ENCODE measurements around the gene SUB1.
A peak's percentile ranks its signal among the peaks of the same experiment; 100 is the strongest.
"Not testable (repeated sequence)": the region's sequence is repeated elsewhere in the genome, so short reads cannot be mapped to it uniquely, and the experiment has no call there.

The SUB1 gene

GRCh38 chr5:32571128-32571527, 14.2 kb upstream of the SUB1 start:
- Histone ChIP-seq H3K27me3 (ENCODE audit: insufficient read depth, low read length) (no peaks in the 10 kb centered on the region), H3K4me3 (ENCODE audit: low read length) (no peak overlapping the region)

GRCh38 chr5:32572778-32573480, 12.4 kb upstream of the SUB1 start:
- Histone ChIP-seq H3K9ac (ENCODE audit: low read depth, low read length) (no peak overlapping the region), H3K36me3 (ENCODE audit: insufficient read depth, low read depth, low read length) (no peaks in the 10 kb centered on the region), H3K27me3 (ENCODE audit: insufficient read depth, low read length) (no peaks in the 10 kb centered on the region), H3K4me3 (ENCODE audit: low read length) (no peak overlapping the region), H3K4me1 (ENCODE audit: insufficient read depth, low read length) (peaks cover 8% of the 10 kb centered on the region), H3K9me3 (ENCODE audit: insufficient read depth, low read depth, low read length) (no peaks in the 10 kb centered on the region), H3K27ac (ENCODE audit: low read length) (no peak overlapping the region)

More at GRCh38 chr5:32571128-32571527, 14.2 kb upstream of the SUB1 start:
- H3K9ac ChIP-seq (ENCODE audit: low read depth, low read length), result no peak overlapping the region
- no peaks in the 10 kb centered on the region for H3K4me1 ChIP-seq (ENCODE audit: insufficient read depth, low read length)
- H3K9me3 ChIP-seq (ENCODE audit: insufficient read depth, low read depth, low read length), result no peaks in the 10 kb centered on the region
- H3K27ac ChIP-seq (ENCODE audit: low read length), result no peak overlapping the region
- H3K36me3 ChIP-seq (ENCODE audit: insufficient read depth, low read depth, low read length), result no peaks in the 10 kb centered on the region

GRCh38 chr5:32573481-32573854, 11.9 kb upstream of the SUB1 start:
- H3K4me3 ChIP-seq (ENCODE audit: low read length); H3K9ac ChIP-seq (ENCODE audit: low read depth, low read length): not testable (repeated sequence)

GRCh38 chr5:32574540-32575175, 10.7 kb upstream of the SUB1 start:
- H3K4me3 ChIP-seq (ENCODE audit: low read length), result no peak overlapping the region
- H3K9ac ChIP-seq (ENCODE audit: low read depth, low read length), result no peak overlapping the region
- no peaks in the 10 kb centered on the region for H3K27me3 ChIP-seq (ENCODE audit: insufficient read depth, low read length)
- H3K9me3 ChIP-seq (ENCODE audit: insufficient read depth, low read depth, low read length), result no peaks in the 10 kb centered on the region
- H3K27ac ChIP-seq (ENCODE audit: low read length), result no peak overlapping the region
- H3K36me3 ChIP-seq (ENCODE audit: insufficient read depth, low read depth, low read length), result no peaks in the 10 kb centered on the region
- H3K4me1 ChIP-seq (ENCODE audit: insufficient read depth, low read length), result peaks cover 8% of the 10 kb centered on the region

More at GRCh38 chr5:32573481-32573854, 11.9 kb upstream of the SUB1 start:
- not testable (repeated sequence) for H3K9me3 ChIP-seq (ENCODE audit: insufficient read depth, low read depth, low read length); H3K27ac ChIP-seq (ENCODE audit: low read length); H3K27me3 ChIP-seq (ENCODE audit: insufficient read depth, low read length); H3K4me1 ChIP-seq (ENCODE audit: insufficient read depth, low read length); H3K36me3 ChIP-seq (ENCODE audit: insufficient read depth, low read depth, low read length)

- Histone ChIP-seq H3K9ac (ENCODE audit: low read depth, low read length) (no peak overlapping the region), H3K4me1 (ENCODE audit: insufficient read depth, low read length) (peaks cover 21% of the 10 kb centered on the region), H3K9me3 (ENCODE audit: insufficient read depth, low read depth, low read length) (no peaks in the 10 kb centered on the region), H3K27ac (ENCODE audit: low read length) (no peak overlapping the region), H3K36me3 (ENCODE audit: insufficient read depth, low read depth, low read length) (no peaks in the 10 kb centered on the region), H3K27me3 (ENCODE audit: insufficient read depth, low read length) (no peaks in the 10 kb centered on the region), H3K4me3 (ENCODE audit: low read length) (no peak overlapping the region)
Measured at GRCh38 chr5:32578363-32578762, 7.0 kb upstream of the SUB1 start.

- Histone ChIP-seq H3K4me3 (ENCODE audit: low read length) (no peak overlapping the region), H3K27me3 (ENCODE audit: insufficient read depth, low read length) (no peaks in the 10 kb centered on the region), H3K4me1 (ENCODE audit: insufficient read depth, low read length) (peaks cover 25% of the 10 kb centered on the region), H3K36me3 (ENCODE audit: insufficient read depth, low read depth, low read length) (no peaks in the 10 kb centered on the region), H3K27ac (ENCODE audit: low read length) (no peak overlapping the region), H3K9ac (ENCODE audit: low read depth, low read length) (no peak overlapping the region), H3K9me3 (ENCODE audit: insufficient read depth, low read depth, low read length) (no peaks in the 10 kb centered on the region)
Measured at GRCh38 chr5:32578764-32579163, 6.6 kb upstream of the SUB1 start.

- peaks cover 34% of the 10 kb centered on the region for H3K4me1 ChIP-seq (ENCODE audit: insufficient read depth, low read length)
- no peaks in the 10 kb centered on the region for H3K9me3 ChIP-seq (ENCODE audit: insufficient read depth, low read depth, low read length)
- H3K36me3 ChIP-seq (ENCODE audit: insufficient read depth, low read depth, low read length), result no peaks in the 10 kb centered on the region
- no peaks in the 10 kb centered on the region for H3K27me3 ChIP-seq (ENCODE audit: insufficient read depth, low read length)
- no peak overlapping the region for H3K4me3 ChIP-seq (ENCODE audit: low read length)
- H3K27ac ChIP-seq (ENCODE audit: low read length), result no peak overlapping the region
- H3K9ac ChIP-seq (ENCODE audit: low read depth, low read length), result no peak overlapping the region
Measured at GRCh38 chr5:32581010-32581785, 4.2 kb upstream of the SUB1 start.

GRCh38 chr5:32583582-32584232, 1.6 kb upstream of the SUB1 start:
- Histone ChIP-seq H3K9me3 (ENCODE audit: insufficient read depth, low read depth, low read length) (no peaks in the 10 kb centered on the region), H3K27me3 (ENCODE audit: insufficient read depth, low read length) (no peaks in the 10 kb centered on the region), H3K9ac (ENCODE audit: low read depth, low read length) (peak overlapping the region; percentile 54; the same call in 1 of the 2 replicates), H3K4me3 (ENCODE audit: low read length) (no peak overlapping the region; the same call in 1 of the 2 replicates), H3K4me1 (ENCODE audit: insufficient read depth, low read length) (peaks cover 26% of the 10 kb centered on the region), H3K36me3 (ENCODE audit: insufficient read depth, low read depth, low read length) (peaks cover 9% of the 10 kb centered on the region), H3K27ac (ENCODE audit: low read length) (no peak overlapping the region)

- Histone ChIP-seq H3K9me3 (ENCODE audit: insufficient read depth, low read depth, low read length) (no peaks in the 10 kb centered on the region), H3K9ac (ENCODE audit: low read depth, low read length) (peak overlapping the region; percentile 85; the same call in 1 of the 2 replicates), H3K4me3 (ENCODE audit: low read length) (peak overlapping the region; percentile 98; the same call in 1 of the 2 replicates), H3K36me3 (ENCODE audit: insufficient read depth, low read depth, low read length) (peaks cover 18% of the 10 kb centered on the region), H3K27me3 (ENCODE audit: insufficient read depth, low read length) (no peaks in the 10 kb centered on the region), H3K4me1 (ENCODE audit: insufficient read depth, low read length) (peaks cover 26% of the 10 kb centered on the region), H3K27ac (ENCODE audit: low read length) (no peak overlapping the region)
Measured at GRCh38 chr5:32584646-32585045, 711 bp upstream of the SUB1 start.

GRCh38 chr5:32585122-32585445, 273 bp upstream of the SUB1 start:
- Histone ChIP-seq H3K9me3 (ENCODE audit: insufficient read depth, low read depth, low read length) (no peaks in the 10 kb centered on the region), H3K4me1 (ENCODE audit: insufficient read depth, low read length) (peaks cover 26% of the 10 kb centered on the region), H3K36me3 (ENCODE audit: insufficient read depth, low read depth, low read length) (peaks cover 22% of the 10 kb centered on the region), H3K4me3 (ENCODE audit: low read length) (peak overlapping the region; percentile 98), H3K9ac (ENCODE audit: low read depth, low read length) (peak overlapping the region; percentile 85; the same call in 1 of the 2 replicates), H3K27ac (ENCODE audit: low read length) (no peak overlapping the region), H3K27me3 (ENCODE audit: insufficient read depth, low read length) (no peaks in the 10 kb centered on the region)

GRCh38 chr5:32586276-32586599, 881 bp downstream of the SUB1 start:
- peaks cover 31% of the 10 kb centered on the region for H3K36me3 ChIP-seq (ENCODE audit: insufficient read depth, low read depth, low read length)
- H3K27ac ChIP-seq (ENCODE audit: low read length), result peak overlapping the region; percentile 85
- no peaks in the 10 kb centered on the region for H3K9me3 ChIP-seq (ENCODE audit: insufficient read depth, low read depth, low read length)
- H3K9ac ChIP-seq (ENCODE audit: low read depth, low read length), result peak overlapping the region; percentile 85
- H3K4me1 ChIP-seq (ENCODE audit: insufficient read depth, low read length), result peaks cover 26% of the 10 kb centered on the region
- no peaks in the 10 kb centered on the region for H3K27me3 ChIP-seq (ENCODE audit: insufficient read depth, low read length)
- peak overlapping the region; percentile 98 for H3K4me3 ChIP-seq (ENCODE audit: low read length)

Data from iPS-20b (cell line).